ENCODE results near the gene LIN28B. TPM values are rescaled to one million over a fixed set of nuclear protein-coding genes. Genes with fewer than 3 reads are reported as not detected.

The LIN28B gene
- polyA plus RNA-seq, 1 donor from 2014 or later, result not detected

- Mint-ChIP-seq H3K27me3 (no peaks in the 10 kb centered on the region), H3K27ac (no peak overlapping the region), H3K36me3 (no peaks in the 10 kb centered on the region)
These were observed 134.4 kb downstream of the LIN28B start for GRCh38 chr6:105091140-105091829.

GRCh38 chr6:105094133-105094640 is 137.3 kb downstream of the LIN28B start:
- Mint-ChIP-seq H3K9me3 (no peaks in the 10 kb centered on the region), H3K4me3 (no peak overlapping the region), H3K27ac (no peak overlapping the region), H3K27me3 (no peaks in the 10 kb centered on the region), H3K36me3 (no peaks in the 10 kb centered on the region), H3K4me1 (no peaks in the 10 kb centered on the region)

More at GRCh38 chr6:105091140-105091829, 134.4 kb downstream of the LIN28B start:
- no peaks in the 10 kb centered on the region for H3K9me3 Mint-ChIP-seq
- no peaks in the 10 kb centered on the region for H3K4me1 Mint-ChIP-seq
- H3K4me3 Mint-ChIP-seq, result no peak overlapping the region

- no peaks in the 10 kb centered on the region for H3K36me3 Mint-ChIP-seq
- no peaks in the 10 kb centered on the region for H3K4me1 Mint-ChIP-seq
- no peaks in the 10 kb centered on the region for H3K27me3 Mint-ChIP-seq
- H3K27ac Mint-ChIP-seq, result no peak overlapping the region
- H3K4me3 Mint-ChIP-seq, result no peak overlapping the region
- no peaks in the 10 kb centered on the region for H3K9me3 Mint-ChIP-seq
These were observed 138.2 kb downstream of the LIN28B start for GRCh38 chr6:105095139-105095538.

- H3K9me3 Mint-ChIP-seq, result no peaks in the 10 kb centered on the region
- no peak overlapping the region for H3K27ac Mint-ChIP-seq
These were observed 140.4 kb downstream of the LIN28B start for GRCh38 chr6:105097288-105097687.

GRCh38 chr6:105099371-105099770 is 142.5 kb downstream of the LIN28B start:
- H3K9me3 Mint-ChIP-seq, result no peaks in the 10 kb centered on the region
- no peak overlapping the region for H3K4me3 Mint-ChIP-seq
- no peaks in the 10 kb centered on the region for H3K27me3 Mint-ChIP-seq
- no peak overlapping the region for H3K27ac Mint-ChIP-seq
- H3K36me3 Mint-ChIP-seq, result no peaks in the 10 kb centered on the region
- no peaks in the 10 kb centered on the region for H3K4me1 Mint-ChIP-seq

More at GRCh38 chr6:105097288-105097687, 140.4 kb downstream of the LIN28B start:
- Mint-ChIP-seq H3K4me3 (no peak overlapping the region), H3K4me1 (no peaks in the 10 kb centered on the region), H3K27me3 (no peaks in the 10 kb centered on the region), H3K36me3 (no peaks in the 10 kb centered on the region)

GRCh38 chr6:105102186-105102585 is 145.3 kb downstream of the LIN28B start:
- no peaks in the 10 kb centered on the region for H3K27me3 Mint-ChIP-seq
- H3K9me3 Mint-ChIP-seq, result no peaks in the 10 kb centered on the region
- H3K4me3 Mint-ChIP-seq, result no peak overlapping the region
- H3K36me3 Mint-ChIP-seq, result no peaks in the 10 kb centered on the region
- H3K27ac Mint-ChIP-seq, result no peak overlapping the region
- H3K4me1 Mint-ChIP-seq, result no peaks in the 10 kb centered on the region

GRCh38 chr6:105105094-105105493 is 148.2 kb downstream of the LIN28B start:
- Mint-ChIP-seq H3K9me3 (no peaks in the 10 kb centered on the region), H3K4me3 (no peak overlapping the region), H3K27me3 (no peaks in the 10 kb centered on the region), H3K36me3 (no peaks in the 10 kb centered on the region), H3K27ac (no peak overlapping the region), H3K4me1 (no peaks in the 10 kb centered on the region)

GRCh38 chr6:105106260-105106659 is 149.4 kb downstream of the LIN28B start:
- Mint-ChIP-seq H3K4me1 (no peaks in the 10 kb centered on the region), H3K27me3 (no peaks in the 10 kb centered on the region), H3K4me3 (no peak overlapping the region), H3K36me3 (no peaks in the 10 kb centered on the region), H3K27ac (no peak overlapping the region), H3K9me3 (no peaks in the 10 kb centered on the region)

GRCh38 chr6:105107207-105107606 is 150.3 kb downstream of the LIN28B start:
- H3K4me1 Mint-ChIP-seq, result no peaks in the 10 kb centered on the region
- H3K4me3 Mint-ChIP-seq, result no peak overlapping the region
- H3K36me3 Mint-ChIP-seq, result no peaks in the 10 kb centered on the region
- no peak overlapping the region for H3K27ac Mint-ChIP-seq
- no peaks in the 10 kb centered on the region for H3K9me3 Mint-ChIP-seq
- no peaks in the 10 kb centered on the region for H3K27me3 Mint-ChIP-seq

- Mint-ChIP-seq H3K4me3 (no peak overlapping the region), H3K27me3 (peaks cover under 1% of the 10 kb centered on the region), H3K9me3 (no peaks in the 10 kb centered on the region), H3K4me1 (no peaks in the 10 kb centered on the region), H3K36me3 (no peaks in the 10 kb centered on the region), H3K27ac (no peak overlapping the region)
These were observed 151.8 kb downstream of the LIN28B start for GRCh38 chr6:105108631-105109262.

GRCh38 chr6:105109955-105110895 is 153.3 kb downstream of the LIN28B start:
- Mint-ChIP-seq H3K27me3 (peaks cover 2% of the 10 kb centered on the region), H3K4me1 (no peaks in the 10 kb centered on the region), H3K4me3 (no peak overlapping the region), H3K9me3 (no peaks in the 10 kb centered on the region), H3K27ac (no peak overlapping the region), H3K36me3 (no peaks in the 10 kb centered on the region)

- no peak overlapping the region for H3K27ac Mint-ChIP-seq
- H3K4me3 Mint-ChIP-seq, result no peak overlapping the region
- no peaks in the 10 kb centered on the region for H3K4me1 Mint-ChIP-seq
- H3K27me3 Mint-ChIP-seq, result peaks cover 4% of the 10 kb centered on the region
- no peaks in the 10 kb centered on the region for H3K9me3 Mint-ChIP-seq
- no peaks in the 10 kb centered on the region for H3K36me3 Mint-ChIP-seq
These were observed 154.2 kb downstream of the LIN28B start for GRCh38 chr6:105111105-105111504.

GRCh38 chr6:105111871-105112270 is 155.0 kb downstream of the LIN28B start:
- H3K4me1 Mint-ChIP-seq, result no peaks in the 10 kb centered on the region
- H3K27ac Mint-ChIP-seq, result no peak overlapping the region
- H3K27me3 Mint-ChIP-seq, result peaks cover 7% of the 10 kb centered on the region
- no peak overlapping the region for H3K4me3 Mint-ChIP-seq
- no peaks in the 10 kb centered on the region for H3K36me3 Mint-ChIP-seq
- no peaks in the 10 kb centered on the region for H3K9me3 Mint-ChIP-seq

GRCh38 chr6:105112577-105112976 is 155.7 kb downstream of the LIN28B start:
- Mint-ChIP-seq H3K36me3 (no peaks in the 10 kb centered on the region), H3K4me3 (no peak overlapping the region), H3K9me3 (no peaks in the 10 kb centered on the region), H3K27ac (no peak overlapping the region), H3K27me3 (peaks cover 7% of the 10 kb centered on the region), H3K4me1 (no peaks in the 10 kb centered on the region)

GRCh38 chr6:105113422-105113821 is 156.5 kb downstream of the LIN28B start:
- Mint-ChIP-seq H3K27me3 (peaks cover 7% of the 10 kb centered on the region), H3K36me3 (no peaks in the 10 kb centered on the region), H3K4me3 (no peak overlapping the region), H3K27ac (no peak overlapping the region), H3K9me3 (no peaks in the 10 kb centered on the region), H3K4me1 (no peaks in the 10 kb centered on the region)
